Kidney capillary endothelial cell (primary cell): ENCODE data around the gene PCDHGC5.

Source experiments
- DNase-seq: peaks from one replicate; pipeline ENCODE4 v3.0.0-alpha.2; 2018; ENCODE audit warnings: low spot score

Gene PCDHGC5

GRCh38 chr5:141491323-141492167 lies 2.7 kb downstream of the PCDHGC5 start:
- DNase-seq, result no peak

GRCh38 chr5:141492168-141492885 lies 3.4 kb downstream of the PCDHGC5 start:
- no peak for DNase-seq

GRCh38 chr5:141493500-141494422 lies 4.9 kb downstream of the PCDHGC5 start:
- no peak for DNase-seq

- DNase-seq, result no peak
Observed at GRCh38 chr5:141494761-141495452, 6.0 kb downstream of the PCDHGC5 start.

GRCh38 chr5:141495453-141495811 lies 6.6 kb downstream of the PCDHGC5 start:
- no peak for DNase-seq

- DNase-seq, result no peak
Observed at GRCh38 chr5:141496038-141496437, 7.2 kb downstream of the PCDHGC5 start.

GRCh38 chr5:141501761-141502160 lies 12.9 kb downstream of the PCDHGC5 start:
- no peak for DNase-seq

- DNase-seq, result no peak
Observed at GRCh38 chr5:141503681-141504080, 14.8 kb downstream of the PCDHGC5 start.

- DNase-seq, result no peak
Observed at GRCh38 chr5:141504216-141504615, 15.3 kb downstream of the PCDHGC5 start.

GRCh38 chr5:141506381-141507155 lies 17.7 kb downstream of the PCDHGC5 start:
- no peak for DNase-seq

- DNase-seq, result no peak
Observed at GRCh38 chr5:141507387-141508091, 18.7 kb downstream of the PCDHGC5 start.

GRCh38 chr5:141508440-141508797 lies 19.5 kb downstream of the PCDHGC5 start:
- DNase-seq, result no peak

- peak; percentile 63 for DNase-seq
Observed at GRCh38 chr5:141508798-141509611, 20.1 kb downstream of the PCDHGC5 start.

GRCh38 chr5:141510160-141510559 lies 21.3 kb downstream of the PCDHGC5 start:
- no peak for DNase-seq

- DNase-seq, result no peak
Observed at GRCh38 chr5:141510850-141511601, 22.1 kb downstream of the PCDHGC5 start.

- DNase-seq, result no peak
Observed at GRCh38 chr5:141511771-141512325, 23.0 kb downstream of the PCDHGC5 start.

- DNase-seq, result no peak
Observed at GRCh38 chr5:141512390-141512910, 23.6 kb downstream of the PCDHGC5 start.
